Body of pancreas (tissue), 4 donors: Measurements from ENCODE around the gene PRM3.

Experiments used
- POLR2A ChIP-seq, 3 donors: fragments of 450-650 bp; IDR thresholded peaks; one replicate each; pipeline ENCODE4 v1.6.1; 2016; ENCODE audit warnings: antibody characterized with exemption in 3 of 3, mild to moderate bottlenecking in 2 of 3
- TF ChIP-seq, protein P1 (sequence below), 7 experiments: fragments of 450-650 bp in 4 of 7; fragments of 200-600 bp in 3 of 7; sonication (generic) in 3 of 7; IDR thresholded peaks; one replicate each; pipeline ENCODE4 v1.5.1; 2016 to 2019; ENCODE audit warnings: antibody characterized with exemption in 7 of 7

DNA sequence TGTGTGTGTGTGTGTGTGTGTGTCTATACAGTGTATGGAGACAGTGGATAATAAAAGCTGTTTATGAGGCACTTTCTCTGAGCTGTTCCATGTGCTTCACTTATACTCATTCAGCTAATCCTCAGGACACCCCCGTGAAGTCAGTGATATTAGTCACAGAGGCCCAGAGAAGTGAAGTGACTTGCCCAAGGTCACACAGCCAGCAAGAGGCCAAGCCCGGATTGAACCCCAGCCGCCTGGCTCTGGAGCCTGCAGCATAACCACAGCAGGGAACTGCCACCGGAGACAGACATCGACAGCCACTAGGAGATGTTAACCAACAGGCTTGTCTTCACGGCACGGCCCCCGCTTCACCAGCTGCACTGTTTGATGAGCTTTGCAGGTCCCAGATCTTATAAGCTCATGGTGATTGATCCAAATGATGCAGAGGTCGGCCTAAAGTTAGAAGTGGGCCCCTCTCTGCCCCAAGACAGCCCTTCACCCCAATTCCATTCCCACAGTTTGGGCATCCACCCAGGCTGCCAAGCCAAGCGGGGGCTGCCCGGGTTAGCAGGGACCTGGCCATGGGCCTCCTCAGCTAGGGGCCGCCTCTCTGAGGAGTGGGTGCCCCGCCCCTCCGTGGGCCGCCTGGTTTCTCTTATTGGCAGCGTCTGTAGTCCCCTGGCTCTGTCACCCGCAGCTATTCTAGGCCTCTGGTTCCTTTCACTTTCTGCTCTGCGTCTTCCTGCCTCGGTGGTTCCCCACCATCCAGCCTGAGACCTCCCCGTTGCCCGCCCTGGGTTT, 48.3 kb downstream of the PRM3 start:
- TF ChIP-seq, protein P1, sequence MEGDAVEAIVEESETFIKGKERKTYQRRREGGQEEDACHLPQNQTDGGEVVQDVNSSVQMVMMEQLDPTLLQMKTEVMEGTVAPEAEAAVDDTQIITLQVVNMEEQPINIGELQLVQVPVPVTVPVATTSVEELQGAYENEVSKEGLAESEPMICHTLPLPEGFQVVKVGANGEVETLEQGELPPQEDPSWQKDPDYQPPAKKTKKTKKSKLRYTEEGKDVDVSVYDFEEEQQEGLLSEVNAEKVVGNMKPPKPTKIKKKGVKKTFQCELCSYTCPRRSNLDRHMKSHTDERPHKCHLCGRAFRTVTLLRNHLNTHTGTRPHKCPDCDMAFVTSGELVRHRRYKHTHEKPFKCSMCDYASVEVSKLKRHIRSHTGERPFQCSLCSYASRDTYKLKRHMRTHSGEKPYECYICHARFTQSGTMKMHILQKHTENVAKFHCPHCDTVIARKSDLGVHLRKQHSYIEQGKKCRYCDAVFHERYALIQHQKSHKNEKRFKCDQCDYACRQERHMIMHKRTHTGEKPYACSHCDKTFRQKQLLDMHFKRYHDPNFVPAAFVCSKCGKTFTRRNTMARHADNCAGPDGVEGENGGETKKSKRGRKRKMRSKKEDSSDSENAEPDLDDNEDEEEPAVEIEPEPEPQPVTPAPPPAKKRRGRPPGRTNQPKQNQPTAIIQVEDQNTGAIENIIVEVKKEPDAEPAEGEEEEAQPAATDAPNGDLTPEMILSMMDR (IDR thresholded peaks at IDR 0.05), result no peak
- TF ChIP-seq POLR2A (IDR thresholded peaks at IDR 0.05), result no peak
